HG02763 (cell line): ENCODE results near the gene TASP1.

Experiments used
- ATAC-seq: cut with Tn5 transposase; IDR thresholded peaks from one replicate; pipeline ENCODE4 v1.9.1; 2021; ENCODE audit warnings: mild to moderate bottlenecking, moderate library complexity; ENCODE audit not compliant: unreplicated experiment

The TASP1 gene

DNA sequence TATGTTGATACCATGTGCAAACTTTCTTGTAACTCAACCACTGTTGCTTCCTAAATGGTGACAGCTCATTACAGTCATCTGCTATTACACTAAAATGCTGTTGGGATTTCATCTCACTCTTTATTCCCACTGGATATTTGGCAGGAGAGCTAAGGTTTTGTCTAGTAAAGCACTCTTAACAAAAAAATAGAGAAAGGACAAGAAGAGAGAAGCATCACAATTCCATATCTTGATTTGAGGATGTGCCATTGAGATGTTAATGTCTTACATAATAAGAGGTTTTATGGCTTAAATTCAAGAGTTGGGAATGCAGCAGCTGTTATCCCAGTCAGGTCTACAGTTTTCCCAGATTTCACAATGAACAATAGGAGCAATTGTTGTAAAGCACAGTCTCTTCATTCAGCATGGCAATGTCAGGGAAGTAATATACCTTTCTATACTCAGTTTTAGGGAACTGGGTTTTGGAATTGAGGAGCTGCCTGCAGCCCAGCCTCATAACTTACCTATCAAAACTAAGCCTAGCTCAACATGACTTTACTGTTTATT is 282.7 kb downstream of the TASP1 start:
- no peak for ATAC-seq

DNA sequence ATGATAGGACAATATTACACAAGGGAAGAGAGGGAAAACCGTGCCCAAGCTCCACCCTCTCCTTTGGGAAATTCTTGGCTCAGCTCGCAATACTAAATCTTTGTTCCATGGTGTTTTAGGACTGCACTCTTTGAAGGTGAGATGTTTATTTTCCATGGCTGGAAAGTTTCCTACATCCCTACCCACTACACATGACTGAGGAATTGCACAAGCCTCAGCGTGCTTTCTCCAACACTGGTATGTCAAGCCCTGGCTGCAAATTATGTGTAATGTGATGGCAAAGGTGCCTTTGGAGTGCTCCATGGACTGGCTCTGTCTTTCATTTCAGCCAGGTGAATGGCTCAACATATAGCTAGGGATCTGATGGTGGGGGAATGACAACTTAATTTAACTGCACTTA is 283.3 kb downstream of the TASP1 start:
- no peak for ATAC-seq

GRCh38 chr20:13353261-13353945 is 285.3 kb downstream of the TASP1 start:
- no peak for ATAC-seq

- no peak for ATAC-seq
Measured at GRCh38 chr20:13349235-13349604, 289.5 kb downstream of the TASP1 start.

DNA sequence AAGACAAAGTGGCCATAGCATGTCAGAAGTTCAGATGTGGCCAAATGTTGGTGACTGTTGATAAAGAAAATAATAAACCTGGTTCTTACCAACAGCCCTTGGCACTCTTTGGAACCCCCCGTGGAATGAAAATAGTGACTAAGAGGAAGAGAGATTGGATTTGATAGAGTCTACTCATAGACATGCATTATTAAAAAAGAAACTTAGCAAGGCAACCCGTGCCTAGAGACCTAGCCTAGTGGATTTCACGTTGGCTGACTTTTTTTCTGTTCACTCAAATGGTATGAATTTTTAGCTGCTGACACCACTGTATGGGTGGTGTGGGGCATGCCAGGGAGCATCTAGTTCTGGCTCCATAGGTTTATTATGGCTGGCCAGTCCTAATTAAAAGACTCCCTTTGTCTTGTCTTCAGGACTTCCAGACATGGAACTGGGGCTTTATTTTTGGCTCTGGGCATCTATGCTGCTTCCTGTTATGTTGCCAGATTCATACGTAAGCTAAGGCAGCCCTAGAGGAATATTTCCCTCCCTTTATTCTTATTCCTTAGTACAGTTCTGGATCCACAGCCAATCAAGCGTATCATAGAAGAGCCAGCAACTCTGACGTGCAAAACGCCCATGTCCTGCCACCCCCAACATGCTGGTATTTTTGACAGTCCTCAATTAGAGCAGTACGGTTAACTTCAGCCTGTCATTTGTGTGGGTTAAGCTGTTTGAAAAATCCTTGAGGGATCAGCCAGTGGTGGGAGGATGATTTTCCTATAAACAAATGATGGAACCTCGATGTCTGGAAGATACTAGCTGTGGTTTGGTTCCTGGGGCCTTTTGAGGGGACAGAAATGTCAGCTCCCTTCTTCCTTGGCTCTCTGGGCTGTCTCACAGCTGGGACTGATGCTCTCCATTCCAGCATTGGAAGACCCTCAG is 290.2 kb downstream of the TASP1 start:
- ATAC-seq = no peak

GRCh38 chr20:13344671-13345070 is 294.1 kb downstream of the TASP1 start:
- ATAC-seq = no peak

DNA sequence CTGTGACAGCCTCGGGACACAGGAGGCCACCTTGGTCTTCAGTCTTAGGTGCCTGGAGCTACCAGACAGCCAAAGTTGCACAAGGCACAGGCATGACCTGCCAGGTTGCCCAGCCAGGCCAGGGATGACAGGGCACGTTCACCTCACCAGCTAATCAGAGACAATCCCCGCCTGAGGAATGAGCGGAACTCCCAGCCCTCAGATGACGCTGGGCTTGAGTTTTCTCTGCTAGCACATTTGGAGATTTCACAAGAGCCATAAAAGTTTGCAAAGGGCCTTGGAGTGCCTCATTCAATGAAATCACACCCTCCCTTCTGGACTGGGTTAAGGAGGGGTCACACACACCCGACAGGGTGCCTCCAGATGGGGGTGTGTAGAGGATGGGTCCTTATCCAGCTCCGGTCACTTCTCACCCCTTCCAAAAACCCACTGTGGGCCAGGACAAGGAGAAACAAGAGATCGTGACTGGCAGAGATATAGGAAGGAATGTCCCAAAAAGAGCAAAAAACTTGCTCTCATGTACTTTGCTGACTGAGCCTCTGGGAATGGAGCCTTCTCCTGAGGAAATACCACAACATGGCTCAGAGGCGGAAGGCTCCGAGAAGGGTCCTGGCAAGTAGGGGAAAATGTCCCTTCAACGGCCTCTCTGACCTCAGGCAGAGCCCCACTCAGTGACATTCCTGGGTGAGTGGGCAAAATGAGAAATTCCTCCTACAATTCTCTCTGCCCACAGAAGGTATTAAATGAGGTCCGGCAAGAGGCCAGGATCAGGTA is 296.1 kb downstream of the TASP1 start:
- ATAC-seq = no peak

DNA sequence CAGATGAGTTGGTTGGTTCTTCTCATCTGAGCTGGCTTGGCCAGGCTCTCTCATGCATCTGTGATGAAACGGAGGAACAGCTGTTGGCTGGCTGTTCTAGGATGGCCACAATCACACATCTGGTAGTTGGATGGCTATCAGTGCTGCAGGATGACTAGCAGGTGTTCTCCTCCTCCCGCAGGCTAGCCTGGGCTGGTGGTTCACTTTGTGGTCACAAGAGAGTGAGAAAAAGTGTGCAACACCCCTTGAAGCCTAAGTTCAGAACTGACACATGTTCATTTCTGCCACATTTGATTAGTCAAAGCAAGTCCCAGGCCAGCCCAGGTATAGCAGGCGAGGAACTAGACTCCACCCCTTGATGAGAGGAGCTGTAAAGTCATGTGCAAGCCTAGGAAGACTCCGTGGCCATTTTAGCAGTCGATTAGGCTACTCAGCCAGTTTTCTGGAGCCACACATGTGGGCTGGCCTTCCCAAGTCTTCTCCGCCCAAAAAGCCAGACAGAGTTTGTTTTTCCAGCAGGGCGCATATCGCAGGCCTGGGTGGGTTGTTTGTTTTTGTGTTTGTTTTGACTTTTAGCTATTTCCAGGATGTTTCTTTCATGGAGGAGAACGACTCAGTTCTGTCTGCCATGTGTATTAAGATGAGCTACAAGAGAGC is 296.9 kb downstream of the TASP1 start:
- ATAC-seq = no peak

DNA sequence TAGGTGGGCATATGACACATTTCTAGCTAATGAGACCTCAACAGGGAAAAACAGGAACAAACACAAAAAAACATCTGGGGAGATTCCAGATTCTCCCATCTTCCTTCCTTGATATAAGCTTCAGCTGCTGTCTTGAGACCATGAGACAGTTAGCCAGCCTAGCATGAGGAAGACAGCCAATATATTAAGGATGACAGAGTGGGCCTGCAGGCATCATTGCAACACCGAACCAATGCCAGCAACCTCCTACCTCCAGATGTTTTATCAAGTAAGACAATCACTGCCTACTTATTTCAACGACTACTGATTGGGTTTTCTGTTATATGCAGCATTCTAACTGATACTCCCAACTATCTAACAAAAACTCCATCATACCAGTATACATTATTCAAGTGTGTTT is 298.6 kb downstream of the TASP1 start:
- ATAC-seq = no peak
